ENCODE data around the gene ARSA. TPM values are rescaled to one million over a fixed set of nuclear protein-coding genes. Genes with fewer than 3 reads are reported as not detected.

Gene ARSA
- total RNA-seq, 1 donor from 2014 or later = 22.2 TPM

DNA sequence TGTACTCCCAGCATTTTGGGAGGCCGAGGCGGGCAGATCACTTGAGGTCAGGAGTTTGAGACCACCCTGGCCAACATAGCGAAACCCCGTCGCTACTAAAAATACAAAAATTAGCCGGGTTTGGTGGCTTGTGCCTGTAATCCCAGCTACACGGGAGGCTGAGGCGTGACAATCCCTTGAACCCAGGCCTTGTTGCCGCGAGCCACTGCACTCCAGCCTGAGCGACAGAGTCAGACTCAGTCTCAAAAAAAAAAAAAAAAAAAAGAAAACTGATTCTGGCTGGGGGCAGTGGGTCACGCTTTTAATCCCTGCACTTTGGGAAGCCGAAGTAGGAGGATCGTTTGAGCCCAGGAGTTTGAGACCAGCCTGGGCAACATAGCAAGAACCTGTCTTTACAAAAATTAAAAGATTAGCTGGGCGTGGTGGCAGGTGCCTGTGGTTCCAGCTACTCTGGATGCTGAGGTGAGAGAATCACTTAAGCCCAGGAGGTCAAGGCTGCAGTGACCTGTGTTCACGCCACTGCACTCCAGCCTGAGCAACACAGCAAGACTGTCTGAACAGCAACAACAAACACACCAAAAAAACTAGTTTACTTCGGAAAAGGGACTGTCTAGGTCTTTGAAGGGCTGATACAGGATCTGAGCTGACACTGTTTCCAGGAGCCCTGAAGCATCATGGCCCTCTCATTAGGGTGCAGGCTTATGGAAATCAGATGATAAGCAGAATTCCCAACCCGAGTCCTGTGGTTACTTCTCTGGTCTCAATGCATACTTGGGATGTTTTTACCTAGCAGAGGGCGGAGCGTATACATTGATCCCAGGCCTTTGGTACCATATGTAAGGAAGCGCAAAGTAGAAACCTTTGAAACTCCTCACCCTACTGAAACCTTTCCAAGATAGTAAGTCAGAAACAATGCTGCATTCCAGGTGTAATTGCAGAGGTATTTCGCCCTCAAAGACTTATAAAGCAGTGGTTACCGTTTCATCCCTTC, 43.6 kb downstream of the ARSA start:
- ATAC-seq (no peak), DNase-seq (peak; percentile 12)
- intact Hi-C loops (cut with micrococcal nuclease) = no loop called here

DNA sequence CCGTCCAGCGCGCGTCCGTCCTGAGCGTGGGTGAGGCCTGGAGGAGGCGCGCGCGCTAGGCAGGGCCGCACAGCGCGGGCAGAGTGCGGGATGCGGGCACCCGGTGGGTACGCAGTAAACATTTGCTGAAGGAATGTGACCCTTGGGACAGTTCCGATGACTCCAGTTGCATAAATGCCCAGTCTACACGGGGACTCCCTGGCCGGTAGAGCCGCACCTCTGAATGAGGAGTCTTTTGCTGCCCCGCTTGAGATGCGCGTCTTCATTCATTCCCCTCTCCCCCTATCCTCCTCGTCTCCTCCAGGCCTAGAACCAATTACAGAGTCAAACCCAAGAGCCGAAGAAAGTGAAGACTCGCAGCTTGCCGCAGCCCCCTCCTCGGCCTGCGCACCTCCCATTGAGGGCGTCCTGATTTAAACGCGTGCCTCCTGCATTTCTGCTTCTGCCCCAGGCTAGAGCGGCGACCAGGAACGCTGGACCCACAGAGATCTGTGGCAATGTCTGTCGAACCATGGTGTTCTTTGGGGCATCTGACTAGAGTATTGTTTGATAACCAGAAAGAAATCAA, 44.6 kb downstream of the ARSA start:
- ATAC-seq (peak; percentile 19), DNase-seq (peak; percentile 20)
- intact Hi-C loops (cut with micrococcal nuclease) = no loop called here

DNA sequence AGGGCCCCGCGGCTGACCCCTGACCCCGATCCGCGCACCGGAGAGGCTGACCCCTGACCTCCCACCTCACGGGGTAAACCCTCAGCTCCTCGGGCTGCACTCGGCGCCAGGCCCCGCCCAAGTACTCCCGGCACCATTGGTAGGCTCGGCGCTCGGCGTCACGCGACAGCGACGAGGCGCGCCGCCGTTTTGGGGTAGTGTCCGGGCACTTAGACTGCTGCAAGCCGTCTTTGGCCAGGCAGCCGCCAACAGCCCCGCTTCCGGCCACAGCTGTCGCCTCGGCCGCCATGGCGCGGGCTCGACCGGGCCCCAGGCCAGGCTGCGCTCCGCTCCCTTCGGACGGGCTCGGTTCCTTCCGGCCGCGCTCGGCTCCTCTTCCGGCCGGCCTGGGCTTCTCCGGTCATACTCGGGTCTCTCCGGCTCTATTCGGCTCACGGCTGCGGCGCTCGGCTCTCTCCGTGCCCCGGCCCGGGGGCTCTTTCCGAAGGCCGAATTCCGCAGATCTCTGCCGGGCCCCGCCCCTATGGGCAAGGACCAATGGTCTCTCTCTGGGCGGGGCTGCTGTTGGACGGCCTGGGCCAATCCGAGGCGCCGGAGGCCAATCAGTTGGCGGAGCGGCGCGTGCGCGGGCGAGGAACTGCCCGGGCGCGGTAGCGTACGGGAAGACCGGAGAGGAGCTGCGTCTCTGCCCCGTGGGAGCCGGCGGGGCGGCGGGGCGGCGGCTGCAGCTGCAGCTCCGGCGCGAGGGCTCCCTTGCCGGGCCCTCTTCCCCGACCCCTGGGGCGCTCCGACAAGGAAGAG, 45.3 kb downstream of the ARSA start, which contains the start of gene CHKB:
Gene CHKB (minus strand): TSS at position 357 of the 801 bp plus-strand sequence. CDS start 68 bp downstream, at position 289.
- intact Hi-C loops (cut with micrococcal nuclease) = no loop called here
- DNase-seq = peak; percentile 99
- peak; percentile 92 for ATAC-seq

DNA sequence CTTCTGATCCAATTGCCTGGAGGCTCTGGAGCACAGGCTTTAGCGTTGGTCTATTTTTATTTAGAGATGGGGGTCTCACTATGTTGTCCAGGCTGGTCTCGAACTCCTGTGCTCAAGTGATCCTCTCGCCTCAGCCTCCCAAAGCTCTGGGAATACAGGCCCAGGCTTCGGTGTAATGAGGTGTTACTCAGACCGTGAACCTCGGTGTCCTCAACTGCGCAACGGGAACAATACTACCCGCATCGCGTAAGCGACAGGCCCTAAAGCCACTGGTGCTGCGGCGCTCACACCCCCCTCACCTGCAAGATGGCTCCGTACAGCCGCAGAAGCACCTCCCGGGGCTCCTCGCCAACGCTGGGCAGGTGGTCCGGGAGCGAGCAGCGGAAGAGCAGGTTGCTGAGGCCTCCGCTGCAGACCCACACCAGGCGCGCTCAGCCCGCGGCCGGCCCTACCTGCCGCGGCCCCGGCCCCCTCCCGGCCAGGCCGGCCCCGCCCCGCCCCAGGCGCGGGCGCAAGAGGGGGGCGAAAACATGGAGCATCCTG, 45.9 kb downstream of the ARSA start:
- no peak for DNase-seq
- intact Hi-C loops (cut with micrococcal nuclease) = no loop called here

DNA sequence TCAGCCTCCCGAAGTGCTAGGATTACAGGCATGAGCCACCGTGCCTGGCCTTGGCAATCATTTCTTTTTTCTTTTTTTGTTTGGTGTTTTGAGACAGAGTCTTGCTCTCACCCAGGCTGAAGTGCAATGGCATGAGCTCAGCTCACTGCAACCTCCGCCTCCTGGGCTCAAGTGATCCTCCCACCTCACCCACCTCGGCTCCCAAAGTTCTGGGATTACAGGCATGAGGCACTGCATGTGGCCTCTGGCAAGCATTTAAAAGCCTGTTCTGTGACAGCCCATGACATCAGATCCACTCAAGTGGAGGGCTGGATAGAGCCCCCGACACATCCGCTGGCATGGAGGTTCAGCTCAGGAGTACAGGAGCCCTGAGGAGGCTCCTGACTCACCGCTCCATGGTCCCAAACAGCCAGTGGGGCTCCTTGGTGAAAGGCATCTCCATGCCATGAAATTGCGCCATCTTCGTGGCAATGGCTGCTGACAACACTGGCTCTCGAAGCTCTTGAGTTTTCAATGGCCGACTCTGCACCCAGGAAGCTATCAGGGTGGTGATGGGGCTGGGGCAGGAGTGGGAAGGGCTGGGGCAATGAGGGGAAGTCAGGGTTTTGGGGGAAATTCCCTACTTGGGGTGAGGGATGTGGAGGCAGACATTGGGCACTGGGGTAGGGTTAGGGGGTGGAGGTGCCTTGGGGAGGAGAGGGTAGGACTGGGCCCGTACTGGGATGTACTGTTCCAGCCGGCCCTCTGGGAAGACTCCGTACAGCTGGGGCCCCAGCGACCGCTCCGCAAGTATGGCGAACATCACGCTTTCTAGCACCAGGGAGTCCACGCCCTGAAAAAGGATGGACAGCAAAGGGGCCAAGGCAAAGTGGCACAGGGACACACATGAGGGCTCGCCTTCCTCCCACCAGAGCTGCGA, 46.7 kb downstream of the ARSA start:
- no peak for ATAC-seq
- DNase-seq = no peak
- intact Hi-C loops (cut with micrococcal nuclease) = no loop called here

More for the DNA sequence above, 45.9 kb downstream of the ARSA start:
- ATAC-seq = no peak

DNA sequence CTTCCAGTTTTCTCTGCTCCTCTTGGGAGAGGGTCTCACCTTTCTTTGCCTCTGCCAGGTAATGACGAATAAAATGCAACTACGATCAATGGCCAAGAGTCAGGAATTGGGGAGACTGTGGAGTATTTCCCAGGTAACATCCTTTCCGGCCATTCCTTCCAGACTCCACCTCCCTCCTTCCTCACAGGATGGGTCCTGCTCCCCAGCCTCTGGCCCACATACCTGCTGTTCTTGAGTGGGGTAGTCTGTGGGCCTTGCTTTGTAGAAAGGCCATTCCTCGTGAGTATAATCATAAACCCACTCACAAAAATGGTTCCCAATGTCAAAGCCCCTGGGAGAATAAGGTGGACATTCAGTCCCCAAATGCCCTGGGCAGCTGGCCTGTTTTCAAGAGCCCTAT, 48.2 kb downstream of the ARSA start:
- no peak for DNase-seq
- intact Hi-C loops (cut with micrococcal nuclease) = no loop called here
- ATAC-seq = no peak

DNA sequence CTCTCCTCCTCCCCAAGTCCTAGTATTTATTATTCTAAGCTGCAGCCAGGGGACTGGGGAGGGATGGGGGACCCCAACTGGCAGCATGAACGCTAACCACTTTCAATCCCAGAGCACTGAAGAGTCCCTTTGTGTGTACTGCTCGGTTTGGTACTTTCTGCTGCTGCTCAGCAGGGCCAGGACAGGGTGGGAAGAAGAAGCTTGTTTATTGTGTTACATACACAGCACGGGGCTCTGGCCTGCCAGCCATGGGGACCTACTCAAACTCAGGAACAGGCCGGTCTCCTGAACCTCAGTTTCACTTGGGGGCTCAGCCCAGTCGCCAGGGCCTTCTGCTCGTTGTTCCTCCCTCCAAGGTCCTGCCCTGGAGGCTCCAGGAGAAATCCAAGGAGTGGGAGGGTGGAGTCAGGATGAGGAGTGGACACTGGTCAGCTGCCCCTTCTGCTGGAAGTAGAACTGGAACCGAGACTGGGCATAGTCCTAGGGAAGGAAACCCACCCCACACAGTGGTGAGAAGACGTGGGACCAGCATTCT, 49.1 kb downstream of the ARSA start:
- ATAC-seq (no peak), DNase-seq (no peak)
- intact Hi-C loops (cut with micrococcal nuclease) = no loop called here

DNA sequence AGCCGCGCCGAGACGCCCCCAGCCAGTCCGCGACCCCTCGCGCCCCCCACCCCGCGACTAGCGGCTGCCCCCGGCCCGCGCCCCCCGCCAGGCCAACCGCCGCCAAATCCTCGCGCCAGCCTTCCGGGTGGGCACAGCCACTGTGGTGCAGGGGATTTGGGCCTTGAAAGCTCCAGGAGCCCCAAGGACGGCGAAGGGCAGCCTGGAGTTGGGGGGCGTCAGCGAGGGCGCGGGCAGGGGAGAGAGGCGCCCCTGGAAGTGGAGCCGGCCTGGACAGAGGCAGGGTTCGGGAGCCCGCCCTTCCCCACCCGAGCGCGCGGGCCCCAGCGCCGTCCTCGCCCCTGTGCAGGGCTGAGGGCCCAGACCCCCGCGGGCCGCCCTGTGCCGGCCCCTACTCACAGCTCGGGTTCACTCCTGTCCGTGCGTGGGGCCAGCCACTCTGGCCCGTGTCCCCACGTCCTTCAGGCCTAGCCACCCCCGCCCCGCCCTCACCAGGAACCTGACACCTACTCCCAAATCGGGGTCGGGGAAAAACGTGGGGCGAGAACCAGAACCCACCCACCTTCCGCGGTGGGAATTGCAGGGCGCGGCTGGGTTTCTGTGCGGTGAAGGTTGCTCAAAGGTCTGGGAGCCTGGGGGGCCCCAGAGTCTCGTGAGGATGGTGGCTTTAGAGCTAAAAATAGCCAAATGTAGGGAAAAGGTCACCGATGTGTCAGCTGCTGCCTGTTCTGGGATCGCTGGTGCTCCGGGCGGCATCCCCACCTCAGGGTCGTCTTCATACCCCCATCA, 49.8 kb downstream of the ARSA start, which contains the start of gene CPT1B:
Gene CPT1B (minus strand): TSS at position 441 of the 789 bp plus-strand sequence. CDS start 512 bp downstream, outside the sequence.
- peak; percentile 36 for ATAC-seq
- intact Hi-C loops (cut with micrococcal nuclease) = no loop called here
- DNase-seq = peak; percentile 84

DNA sequence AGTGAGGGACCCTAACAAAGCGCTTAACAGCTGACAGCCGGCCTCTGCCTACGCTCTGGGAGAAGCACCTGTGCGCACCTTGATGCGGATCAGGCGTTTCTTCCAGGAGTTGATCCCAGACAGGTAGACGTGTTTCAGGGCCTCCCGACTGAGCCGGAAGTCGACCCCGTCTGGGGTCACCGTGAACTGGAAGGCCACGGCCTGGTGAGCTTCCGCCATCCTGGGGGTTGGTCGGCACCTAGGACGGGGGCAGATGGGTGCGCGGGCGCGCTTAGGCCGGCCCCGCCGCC, 50.3 kb downstream of the ARSA start:
- no peak for DNase-seq
- intact Hi-C loops (cut with micrococcal nuclease) = no loop called here
- no peak for ATAC-seq

DNA sequence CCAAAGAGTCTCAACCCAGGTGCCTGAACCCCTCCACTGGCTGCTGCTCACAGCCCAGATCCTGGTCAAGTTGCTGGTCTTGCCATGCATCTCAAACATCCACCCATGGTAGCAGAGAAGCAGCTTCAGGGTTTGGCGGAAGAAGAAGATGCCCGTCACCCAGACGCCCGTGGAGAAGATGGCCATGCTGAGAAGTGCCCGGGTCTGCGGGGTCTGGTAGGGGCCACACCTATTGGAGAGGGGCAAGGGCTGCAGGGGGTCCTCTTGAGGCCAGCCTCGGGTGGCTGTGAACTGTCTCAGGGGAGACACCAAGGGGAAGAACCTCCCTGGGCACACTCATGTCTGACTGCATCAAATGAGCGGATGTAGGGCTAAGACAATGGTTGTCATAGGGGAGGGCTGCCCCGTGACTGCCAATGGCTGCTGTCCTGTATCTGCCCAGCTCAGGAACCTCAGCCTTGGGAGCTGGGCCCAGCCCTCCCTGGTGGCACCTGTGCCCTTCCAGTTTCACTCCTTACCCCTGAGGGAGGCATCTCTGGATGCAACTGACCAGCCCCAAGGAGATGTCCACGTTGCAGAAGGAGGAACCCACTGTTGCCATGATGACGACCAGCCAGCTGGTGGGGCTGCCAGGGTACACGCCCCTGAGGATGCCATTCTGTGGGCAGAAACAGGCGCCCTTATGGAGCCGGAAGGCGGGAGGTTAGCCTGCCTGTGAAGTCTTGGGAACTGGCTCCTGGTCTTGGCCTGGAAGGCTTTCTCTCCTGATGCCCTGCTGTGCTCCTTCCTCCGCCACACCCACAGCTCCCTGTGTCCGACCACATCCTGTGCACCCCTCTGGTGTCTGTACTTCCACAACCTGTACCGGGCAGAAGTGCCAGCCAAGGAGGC, 50.9 kb downstream of the ARSA start:
- ATAC-seq (no peak), DNase-seq (no peak)
- intact Hi-C loops (cut with micrococcal nuclease) = no loop called here

DNA sequence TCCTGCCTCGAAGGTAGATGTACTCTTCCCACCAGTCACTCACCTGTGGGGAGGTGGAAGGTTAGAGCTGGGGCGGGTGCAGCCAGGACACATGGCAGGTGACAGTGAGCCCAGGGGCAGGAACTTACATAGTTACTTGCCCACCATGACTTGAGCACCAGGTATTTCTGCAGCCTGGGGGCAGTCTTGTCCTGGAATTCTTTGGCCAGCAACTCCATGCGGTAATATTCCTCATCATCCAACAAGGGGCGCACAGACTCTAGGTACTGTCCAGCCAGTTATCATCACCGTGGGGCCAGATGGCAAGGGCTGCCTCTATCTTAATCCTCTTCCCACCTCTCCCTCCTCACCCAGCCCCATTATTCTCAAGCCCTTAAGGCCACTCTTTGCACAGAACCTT, 51.9 kb downstream of the ARSA start:
- intact Hi-C loops (cut with micrococcal nuclease) = no loop called here
- DNase-seq (no peak), ATAC-seq (peak; percentile 6)

DNA sequence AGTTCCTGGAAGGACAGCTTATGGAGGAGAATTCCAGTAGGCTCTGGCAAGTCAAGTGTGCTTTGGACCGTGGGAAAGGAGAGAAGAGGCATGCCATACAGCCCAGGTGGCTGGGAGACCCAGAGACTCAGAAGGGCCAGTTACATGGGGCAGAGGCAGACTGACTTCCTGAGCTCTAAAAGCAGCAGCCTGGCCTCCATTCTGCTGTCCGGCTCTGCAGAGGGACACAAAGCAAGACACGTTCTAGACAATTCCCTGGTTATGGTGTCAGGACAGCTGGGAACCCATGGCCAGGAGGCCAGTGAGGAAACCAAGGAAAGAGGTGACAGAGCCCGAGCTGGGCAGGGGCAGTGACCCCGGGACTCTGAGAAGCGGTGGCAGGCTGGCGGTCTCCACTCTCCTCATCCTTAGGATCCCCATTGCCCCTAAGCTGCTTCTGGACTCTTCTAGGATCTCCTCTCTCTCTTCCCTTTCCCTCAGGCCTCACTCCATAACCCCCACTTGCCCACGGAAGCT, 52.5 kb downstream of the ARSA start:
- intact Hi-C loops (cut with micrococcal nuclease) = no loop called here
- no peak for DNase-seq

More for the DNA sequence above, 52.5 kb downstream of the ARSA start:
- no peak for ATAC-seq
